Activated CD8-positive, alpha-beta T cell treated with anti-CD3 and anti-CD28 coated beads for 36 hours (primary cell): Measurements from ENCODE around the gene CDH23. TPM values are rescaled to one million over a fixed set of nuclear protein-coding genes. Genes with fewer than 3 reads are reported as not detected.

Experiments used
- ATAC-seq: fragments of 200-7000 bp; cut with Tn5 transposase; one replicate; pipeline ENCODE4 v1.10.0; 2021; ENCODE audit warnings: mild to moderate bottlenecking, moderate library complexity
- CTCF ChIA-PET: fragments of 350-600 bp; sonication (Branson Sonifier 250); formaldehyde crosslinking; loops from one replicate; lab custom pipeline; 2021; ENCODE audit warnings: antibody characterized with exemption; lab: Charles Lee
- POLR2A ChIA-PET: fragments of 350-600 bp; sonication (Branson Sonifier 250); formaldehyde crosslinking; loops from one replicate; lab custom pipeline; 2021; ENCODE audit warnings: antibody characterized with exemption; lab: Charles Lee
- DNase-seq: peaks from one replicate; pipeline ENCODE4 v3.0.0-alpha.2; 2020
- H3K27ac Mint-ChIP-seq: one replicate; pipeline ENCODE4 v1.8.0; 2021; ENCODE audit warnings: mild to moderate bottlenecking, mixed read lengths
- H3K27me3 Mint-ChIP-seq: one replicate; pipeline ENCODE4 v1.8.0; 2021; ENCODE audit warnings: mixed read lengths
- H3K36me3 Mint-ChIP-seq: one replicate; pipeline ENCODE4 v1.8.0; 2021; ENCODE audit warnings: low read depth, mixed read lengths
- H3K4me1 Mint-ChIP-seq: one replicate; pipeline ENCODE4 v1.8.0; 2021; ENCODE audit warnings: low read depth, mixed read lengths
- H3K4me3 Mint-ChIP-seq: one replicate; pipeline ENCODE4 v1.8.0; 2021; ENCODE audit warnings: mild to moderate bottlenecking, moderate library complexity, mixed read lengths
- H3K9me3 Mint-ChIP-seq: one replicate; pipeline ENCODE4 v1.8.0; 2021; ENCODE audit warnings: mixed read lengths
- CTCF ChIP-seq: fragments of 200-600 bp; IDR thresholded peaks from one replicate; pipeline ENCODE4 v1.8.0; 2022; ENCODE audit warnings: antibody characterized with exemption, mild to moderate bottlenecking
- intact Hi-C: fragments of 100-400 bp; cut with micrococcal nuclease; formaldehyde crosslinking; loops from one replicate; pipeline ENCODE4 v1.10.0; 2022
- total RNA-seq, 2 experiments: library from RNA; stranded (reverse); gene quantifications; one replicate each; pipeline ENCODE4 v1.2.3, GENCODE V29; 2021

Gene CDH23
- total RNA-seq, 2 experiments from 2014 or later: 2.4 to 2.7 TPM

GRCh38 chr10:71379118-71379766 is 17.5 kb upstream of the CDH23 start:
- H3K9me3 Mint-ChIP-seq: no peaks in the 10 kb centered on the region
- ATAC-seq (no peak), DNase-seq (no peak)
- H3K4me3 Mint-ChIP-seq: no peak overlapping the region
- no peak overlapping the region for H3K27ac Mint-ChIP-seq
- intact Hi-C loops: loop anchor here (5.0 kb wide), 1 partner anchor 62 kb away; the partner anchor contains the start of gene SLC29A3
- TF ChIP-seq CTCF: no peak
- H3K36me3 Mint-ChIP-seq: no peaks in the 10 kb centered on the region
- POLR2A ChIA-PET: interaction anchor here (0.6 to 1.2 kb wide), 2 partner anchors 141 to 152 kb away, joined by 3 read pairs; no protein-coding TSS in a partner anchor
- no peaks in the 10 kb centered on the region for H3K27me3 Mint-ChIP-seq
- peaks cover 8% of the 10 kb centered on the region for H3K4me1 Mint-ChIP-seq
- CTCF ChIA-PET: interaction anchor here (1.2 to 4.6 kb wide), 8 partner anchors 10 to 517 kb away, joined by 3 to 19 read pairs (median 6); partner anchors contain the start of gene CDH23

GRCh38 chr10:71380841-71381240 is 15.9 kb upstream of the CDH23 start:
- ChIA-PET POLR2A (interaction anchor here (0.6 kb wide), 1 partner anchor 446 kb away, joined by 3 read pairs; no protein-coding TSS in a partner anchor), CTCF (interaction anchor here (0.7 to 6.3 kb wide), 8 partner anchors 8 to 327 kb away, joined by 3 to 60 read pairs (median 6); partner anchors contain the start of gene CDH23)
- no peak overlapping the region for H3K27ac Mint-ChIP-seq
- peaks cover 5% of the 10 kb centered on the region for H3K4me1 Mint-ChIP-seq
- DNase-seq (no peak), ATAC-seq (no peak)
- H3K36me3 Mint-ChIP-seq: no peaks in the 10 kb centered on the region
- H3K27me3 Mint-ChIP-seq: no peaks in the 10 kb centered on the region
- intact Hi-C loops: loop anchor here (10.0 kb wide), 1 partner anchor 324 kb away; no protein-coding TSS in a partner anchor
- TF ChIP-seq CTCF: no peak
- no peak overlapping the region for H3K4me3 Mint-ChIP-seq
- H3K9me3 Mint-ChIP-seq: no peaks in the 10 kb centered on the region

GRCh38 chr10:71381611-71382010 is 15.1 kb upstream of the CDH23 start:
- Mint-ChIP-seq H3K4me3 (no peak overlapping the region), H3K9me3 (no peaks in the 10 kb centered on the region), H3K4me1 (peaks cover 4% of the 10 kb centered on the region), H3K27ac (no peak overlapping the region), H3K27me3 (no peaks in the 10 kb centered on the region), H3K36me3 (no peaks in the 10 kb centered on the region)
- intact Hi-C loops: loop anchor here (10.0 kb wide), 1 partner anchor 323 kb away; no protein-coding TSS in a partner anchor
- POLR2A ChIA-PET: no interaction called here
- TF ChIP-seq CTCF: no peak
- no peak for DNase-seq
- ATAC-seq: no peak
- CTCF ChIA-PET: interaction anchor here (0.8 to 6.3 kb wide), 9 partner anchors 9 to 327 kb away, joined by 3 to 60 read pairs (median 3); partner anchors contain the start of gene CDH23

GRCh38 chr10:71382028-71382427 is 14.7 kb upstream of the CDH23 start:
- H3K4me1 Mint-ChIP-seq: peaks cover 4% of the 10 kb centered on the region
- no peaks in the 10 kb centered on the region for H3K9me3 Mint-ChIP-seq
- ChIA-PET POLR2A (no interaction called here), CTCF (interaction anchor here (0.8 to 6.3 kb wide), 12 partner anchors 8 to 326 kb away, joined by 3 to 60 read pairs (median 4); partner anchors contain the start of gene CDH23)
- H3K4me3 Mint-ChIP-seq: no peak overlapping the region
- no peaks in the 10 kb centered on the region for H3K36me3 Mint-ChIP-seq
- no peak for TF ChIP-seq CTCF
- H3K27ac Mint-ChIP-seq: no peak overlapping the region
- H3K27me3 Mint-ChIP-seq: no peaks in the 10 kb centered on the region
- intact Hi-C loops: loop anchor here (10.0 kb wide), 1 partner anchor 323 kb away; no protein-coding TSS in a partner anchor
- DNase-seq: no peak
- ATAC-seq: no peak

- no peaks in the 10 kb centered on the region for H3K27me3 Mint-ChIP-seq
- no peak overlapping the region for H3K27ac Mint-ChIP-seq
- intact Hi-C loops: loop anchor here (10.0 kb wide), 1 partner anchor 322 kb away; no protein-coding TSS in a partner anchor
- no peak for TF ChIP-seq CTCF
- H3K4me3 Mint-ChIP-seq: no peak overlapping the region
- H3K36me3 Mint-ChIP-seq: no peaks in the 10 kb centered on the region
- ChIA-PET CTCF (interaction anchor here (1.4 to 6.3 kb wide), 8 partner anchors 11 to 326 kb away, joined by 3 to 60 read pairs (median 7); partner anchors contain the start of gene CDH23), POLR2A (no interaction called here)
- H3K9me3 Mint-ChIP-seq: no peaks in the 10 kb centered on the region
- DNase-seq: no peak
- H3K4me1 Mint-ChIP-seq: peaks cover under 1% of the 10 kb centered on the region
- ATAC-seq: no peak
Observed at GRCh38 chr10:71382757-71383156, 14.0 kb upstream of the CDH23 start.
